ENCODE measurements around the gene PARD6B. TPM values are rescaled to one million over a fixed set of nuclear protein-coding genes. Genes with fewer than 3 reads are reported as not detected.

Gene PARD6B
- polyA plus RNA-seq, 1 of the 3 experiments (the other 2 are of a cell fraction): 0.49 TPM

DNA sequence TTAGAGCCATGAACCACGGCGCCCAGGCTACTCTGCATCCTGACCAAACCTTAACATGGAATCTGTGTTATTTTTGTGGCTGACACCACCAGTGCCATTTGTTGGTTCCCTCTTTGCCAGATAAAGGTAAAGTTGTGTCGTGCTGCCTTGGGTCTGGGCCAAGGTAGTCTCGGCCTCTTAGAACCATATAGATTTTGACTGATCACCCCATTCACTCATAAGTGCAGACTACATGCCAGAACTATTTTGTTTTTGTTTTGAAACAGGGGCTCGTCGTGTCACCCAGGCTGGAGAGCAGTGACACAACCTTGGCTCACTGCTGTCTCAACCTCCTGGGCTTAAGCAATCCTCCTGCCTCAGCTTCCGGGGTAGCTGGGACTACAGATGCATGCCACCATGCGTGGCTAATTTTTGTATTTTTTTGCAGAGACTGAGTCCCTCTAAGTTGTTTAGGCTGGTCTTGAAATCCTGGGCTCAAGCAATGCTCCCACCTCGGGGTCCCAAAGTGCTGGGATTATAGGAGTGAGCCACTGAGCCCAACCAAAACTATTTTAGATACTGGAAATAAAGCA is 20.8 kb upstream of the PARD6B start (continued):
- TF ChIP-seq, protein P1, sequence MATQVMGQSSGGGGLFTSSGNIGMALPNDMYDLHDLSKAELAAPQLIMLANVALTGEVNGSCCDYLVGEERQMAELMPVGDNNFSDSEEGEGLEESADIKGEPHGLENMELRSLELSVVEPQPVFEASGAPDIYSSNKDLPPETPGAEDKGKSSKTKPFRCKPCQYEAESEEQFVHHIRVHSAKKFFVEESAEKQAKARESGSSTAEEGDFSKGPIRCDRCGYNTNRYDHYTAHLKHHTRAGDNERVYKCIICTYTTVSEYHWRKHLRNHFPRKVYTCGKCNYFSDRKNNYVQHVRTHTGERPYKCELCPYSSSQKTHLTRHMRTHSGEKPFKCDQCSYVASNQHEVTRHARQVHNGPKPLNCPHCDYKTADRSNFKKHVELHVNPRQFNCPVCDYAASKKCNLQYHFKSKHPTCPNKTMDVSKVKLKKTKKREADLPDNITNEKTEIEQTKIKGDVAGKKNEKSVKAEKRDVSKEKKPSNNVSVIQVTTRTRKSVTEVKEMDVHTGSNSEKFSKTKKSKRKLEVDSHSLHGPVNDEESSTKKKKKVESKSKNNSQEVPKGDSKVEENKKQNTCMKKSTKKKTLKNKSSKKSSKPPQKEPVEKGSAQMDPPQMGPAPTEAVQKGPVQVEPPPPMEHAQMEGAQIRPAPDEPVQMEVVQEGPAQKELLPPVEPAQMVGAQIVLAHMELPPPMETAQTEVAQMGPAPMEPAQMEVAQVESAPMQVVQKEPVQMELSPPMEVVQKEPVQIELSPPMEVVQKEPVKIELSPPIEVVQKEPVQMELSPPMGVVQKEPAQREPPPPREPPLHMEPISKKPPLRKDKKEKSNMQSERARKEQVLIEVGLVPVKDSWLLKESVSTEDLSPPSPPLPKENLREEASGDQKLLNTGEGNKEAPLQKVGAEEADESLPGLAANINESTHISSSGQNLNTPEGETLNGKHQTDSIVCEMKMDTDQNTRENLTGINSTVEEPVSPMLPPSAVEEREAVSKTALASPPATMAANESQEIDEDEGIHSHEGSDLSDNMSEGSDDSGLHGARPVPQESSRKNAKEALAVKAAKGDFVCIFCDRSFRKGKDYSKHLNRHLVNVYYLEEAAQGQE (IDR thresholded peaks at IDR 0.05; ENCODE audit: low read depth, low read length): no peak
- TF ChIP-seq, protein P2, sequence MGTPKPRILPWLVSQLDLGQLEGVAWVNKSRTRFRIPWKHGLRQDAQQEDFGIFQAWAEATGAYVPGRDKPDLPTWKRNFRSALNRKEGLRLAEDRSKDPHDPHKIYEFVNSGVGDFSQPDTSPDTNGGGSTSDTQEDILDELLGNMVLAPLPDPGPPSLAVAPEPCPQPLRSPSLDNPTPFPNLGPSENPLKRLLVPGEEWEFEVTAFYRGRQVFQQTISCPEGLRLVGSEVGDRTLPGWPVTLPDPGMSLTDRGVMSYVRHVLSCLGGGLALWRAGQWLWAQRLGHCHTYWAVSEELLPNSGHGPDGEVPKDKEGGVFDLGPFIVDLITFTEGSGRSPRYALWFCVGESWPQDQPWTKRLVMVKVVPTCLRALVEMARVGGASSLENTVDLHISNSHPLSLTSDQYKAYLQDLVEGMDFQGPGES (IDR thresholded peaks at IDR 0.05; ENCODE audit: low read depth, low read length): no peak
- no peak for TF ChIP-seq FOSL2 (IDR thresholded peaks at IDR 0.05; ENCODE audit: borderline replicate concordance, low read depth)
- no peak for TF ChIP-seq EZH2phosphoT487 (IDR thresholded peaks at IDR 0.05; ENCODE audit: borderline replicate concordance, low read depth)
- no peak for TF ChIP-seq FOXM1 (IDR thresholded peaks at IDR 0.05; ENCODE audit: low read depth)
- no peak for TF ChIP-seq SIN3A (IDR thresholded peaks at IDR 0.05; ENCODE audit: borderline replicate concordance, low read depth, low read length)

DNA sequence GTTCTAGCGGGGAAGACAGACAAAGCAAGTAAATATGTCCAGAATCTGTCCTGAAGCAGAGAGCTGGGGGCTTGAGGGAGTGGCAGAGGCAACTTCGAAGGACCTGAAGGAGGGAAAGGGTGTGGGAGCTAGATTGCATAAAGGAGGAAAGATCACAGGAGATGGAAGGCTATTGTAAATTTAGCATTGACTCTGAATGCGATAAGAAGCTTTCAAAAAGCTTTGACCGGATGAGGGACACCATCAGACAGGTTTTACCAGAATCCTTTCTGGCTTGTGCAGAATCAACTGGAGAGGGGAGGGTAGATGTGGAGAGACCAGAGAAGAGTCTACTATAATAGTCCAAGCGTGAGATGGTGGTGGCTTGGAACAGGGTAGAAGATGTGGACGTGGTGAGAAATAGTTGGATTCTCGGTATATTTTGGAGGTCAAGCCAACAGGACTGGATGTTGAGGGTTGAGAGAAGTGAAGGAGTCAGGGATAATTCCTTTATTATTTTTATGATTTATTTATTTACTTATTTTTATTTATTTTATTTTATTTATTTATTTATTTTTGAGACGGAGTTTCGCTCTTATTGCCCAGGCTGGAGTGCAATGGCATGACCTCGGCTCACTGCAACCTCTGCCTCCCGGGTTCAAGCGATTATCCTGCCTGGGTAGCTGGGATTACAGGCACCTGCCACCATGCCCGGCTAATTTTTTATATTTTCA is 20.1 kb upstream of the PARD6B start:
- 93% methylated on average over 13 of the region's 13 CpGs for WGBS (ENCODE audit: low lambda C conversion rate)

More for the DNA sequence above, 20.1 kb upstream of the PARD6B start:
- no peak overlapping the region for H3K4me2 ChIP-seq
- no peaks in the 10 kb centered on the region for H4K20me1 ChIP-seq (ENCODE audit: insufficient read depth)
- CTCF ChIA-PET: interaction anchor here (0.9 to 1.3 kb wide), 2 partner anchors 13 to 15 kb away, joined by 3 read pairs; no protein-coding TSS in a partner anchor
- no peak for TF ChIP-seq CHD2 (IDR thresholded peaks at IDR 0.05; ENCODE audit: low read length, partially characterized antibody)
- TF ChIP-seq, protein P3, sequence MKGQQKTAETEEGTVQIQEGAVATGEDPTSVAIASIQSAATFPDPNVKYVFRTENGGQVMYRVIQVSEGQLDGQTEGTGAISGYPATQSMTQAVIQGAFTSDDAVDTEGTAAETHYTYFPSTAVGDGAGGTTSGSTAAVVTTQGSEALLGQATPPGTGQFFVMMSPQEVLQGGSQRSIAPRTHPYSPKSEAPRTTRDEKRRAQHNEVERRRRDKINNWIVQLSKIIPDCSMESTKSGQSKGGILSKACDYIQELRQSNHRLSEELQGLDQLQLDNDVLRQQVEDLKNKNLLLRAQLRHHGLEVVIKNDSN (IDR thresholded peaks at IDR 0.05; ENCODE audit: borderline replicate concordance, low read depth): no peak
- TF ChIP-seq GABPA (IDR thresholded peaks at IDR 0.05; ENCODE audit: low read depth): no peak
- no peaks in the 10 kb centered on the region for H3K4me1 ChIP-seq (ENCODE audit: control insufficient read depth in 1 of 2, insufficient read depth in 2 of 2, low read depth in 1 of 2, low read length in 1 of 2)
- H3F3A ChIP-seq (replicated peaks; ENCODE audit: insufficient read depth): no peaks in the 10 kb centered on the region
- H3K9me2 ChIP-seq: no peaks in the 10 kb centered on the region
- no peaks in the 10 kb centered on the region for H3K36me3 ChIP-seq (replicated peaks in 1 of 2; ENCODE audit: control insufficient read depth in 1 of 2, insufficient read depth in 2 of 2, low read length in 1 of 2)
- no peak overlapping the region for H2AFZ ChIP-seq (ENCODE audit: low read depth)
- POLR2A ChIA-PET: no interaction called here
- no peak overlapping the region for H3K27ac ChIP-seq (ENCODE audit: low read depth in 2 of 2, low read length in 1 of 2)
- DNase-seq: no peak
- H3K9ac ChIP-seq: no peak overlapping the region
- no peaks in the 10 kb centered on the region for H3K79me2 ChIP-seq (ENCODE audit: insufficient read depth)
- H3K4me3 ChIP-seq (ENCODE audit: low read depth in 2 of 2, low read length in 1 of 2): no peak overlapping the region
- no peaks in the 10 kb centered on the region for H3K9me3 ChIP-seq
- no peaks in the 10 kb centered on the region; the same call in 1 of the 2 replicates for H3K27me3 ChIP-seq (ENCODE audit: insufficient read depth)
